ENCODE results near the gene COL4A2.

Gene COL4A2

DNA sequence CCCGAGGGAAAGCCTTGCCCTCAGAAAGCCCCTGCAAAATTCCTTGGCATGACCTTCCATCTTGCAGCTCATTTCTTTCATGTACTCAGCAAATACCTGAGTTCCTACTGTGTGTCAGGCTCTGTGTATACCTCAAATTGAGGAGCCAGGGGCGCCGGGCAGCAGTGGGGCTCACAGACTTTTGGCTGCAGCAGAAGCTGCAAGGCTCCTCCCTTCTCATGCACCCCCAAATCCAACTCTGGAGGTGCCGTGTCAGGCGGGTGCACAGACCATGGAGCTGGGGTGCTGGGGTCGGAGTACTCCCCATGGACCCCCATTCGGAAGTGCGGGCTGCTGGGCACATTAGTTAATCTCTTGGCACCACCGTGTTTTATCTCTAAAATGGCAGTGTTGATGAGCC lies 72.3 kb downstream of the COL4A2 start:
- no peaks in the 10 kb centered on the region for H3K9me3 ChIP-seq (ENCODE audit: control insufficient read depth in 1 of 2, low read length in 2 of 2)
- H3K27ac ChIP-seq (ENCODE audit: low read length) = no peak overlapping the region
- no peaks in the 10 kb centered on the region for H3K36me3 ChIP-seq (ENCODE audit: control insufficient read depth in 1 of 2, insufficient read depth in 2 of 2, low read length in 2 of 2)
- no peaks in the 10 kb centered on the region for H3K27me3 ChIP-seq (ENCODE audit: low read depth, low read length)
- peaks cover 5 to 26% of the 10 kb centered on the region in 2 donors for H3K4me1 ChIP-seq (ENCODE audit: control insufficient read depth in 1 of 2, insufficient read depth in 2 of 2, low read length in 2 of 2)
- no peak overlapping the region for H3K4me3 ChIP-seq (ENCODE audit: low read depth in 1 of 2, low read length in 2 of 2)

- H3K27ac ChIP-seq (ENCODE audit: low read length) = peak overlapping the region; percentile 18
- no peaks in the 10 kb centered on the region for H3K9me3 ChIP-seq (ENCODE audit: control insufficient read depth in 1 of 2, low read length in 2 of 2)
- H3K36me3 ChIP-seq (ENCODE audit: control insufficient read depth in 1 of 2, insufficient read depth in 2 of 2, low read length in 2 of 2) = no peaks in the 10 kb centered on the region
- H3K27me3 ChIP-seq (ENCODE audit: low read depth, low read length) = no peaks in the 10 kb centered on the region
- H3K4me1 ChIP-seq (ENCODE audit: control insufficient read depth in 1 of 2, insufficient read depth in 2 of 2, low read length in 2 of 2) = peaks cover 5 to 26% of the 10 kb centered on the region in 2 donors
- H3K4me3 ChIP-seq (ENCODE audit: low read depth in 1 of 2, low read length in 2 of 2) = no peak overlapping the region
Observed at GRCh38 chr13:110379905-110380341, 72.8 kb downstream of the COL4A2 start.

DNA sequence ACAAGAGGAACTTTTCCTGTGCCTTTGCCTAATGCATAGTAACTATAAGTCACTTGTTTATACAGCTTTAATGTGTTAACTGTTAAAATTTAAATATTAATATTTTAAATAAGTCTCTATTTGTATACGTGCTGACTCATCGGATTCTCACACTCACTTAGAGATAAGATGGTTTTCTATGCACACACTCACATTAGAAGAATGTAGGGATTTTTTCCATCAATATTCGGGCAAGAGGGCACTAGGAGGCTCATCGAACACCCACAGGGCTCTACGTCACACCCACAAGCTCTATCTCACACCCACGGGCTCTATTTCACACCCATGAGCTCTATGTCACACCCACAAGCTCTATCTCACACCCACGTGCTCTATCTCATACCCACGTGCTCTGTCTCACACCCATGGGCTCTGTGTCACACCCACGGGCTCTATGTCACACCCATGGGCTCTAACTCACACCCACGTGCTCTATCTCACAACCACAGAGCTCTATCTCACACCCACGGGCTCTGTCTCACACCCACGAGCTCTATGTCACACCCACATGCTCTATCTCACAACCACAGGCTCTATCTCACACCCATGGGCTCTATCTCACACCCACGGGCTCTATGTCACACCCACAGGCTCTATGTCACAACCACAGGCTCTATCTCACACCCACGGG lies 73.4 kb downstream of the COL4A2 start:
- H3K4me3 ChIP-seq (ENCODE audit: low read depth in 1 of 2, low read length in 2 of 2) = no peak overlapping the region
- H3K9me3 ChIP-seq (ENCODE audit: control insufficient read depth in 1 of 2, low read length in 2 of 2) = no peaks in the 10 kb centered on the region
- no peaks in the 10 kb centered on the region for H3K27me3 ChIP-seq (ENCODE audit: low read depth, low read length)
- peak overlapping the region; percentile 68 for H3K27ac ChIP-seq (ENCODE audit: low read length)
- H3K4me1 ChIP-seq (ENCODE audit: control insufficient read depth in 1 of 2, insufficient read depth in 2 of 2, low read length in 2 of 2) = peaks cover 5 to 26% of the 10 kb centered on the region in 2 donors
- H3K36me3 ChIP-seq (ENCODE audit: control insufficient read depth in 1 of 2, insufficient read depth in 2 of 2, low read length in 2 of 2) = no peaks in the 10 kb centered on the region

DNA sequence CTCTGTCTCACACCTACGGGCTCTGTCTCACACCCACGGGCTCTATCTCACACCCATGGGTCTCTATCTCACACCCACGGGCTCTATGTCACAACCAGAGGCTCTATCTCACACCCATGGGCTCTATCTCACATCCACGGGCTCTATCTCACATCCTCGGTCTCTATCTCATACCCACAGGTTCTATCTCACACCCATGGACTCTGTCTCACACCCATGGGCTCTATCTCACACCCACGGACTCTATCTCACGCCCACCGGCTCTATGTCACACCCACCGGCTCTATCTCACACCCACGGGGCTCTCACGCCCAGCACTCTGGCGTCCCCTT lies 73.9 kb downstream of the COL4A2 start:
- H3K36me3 ChIP-seq (ENCODE audit: control insufficient read depth in 1 of 2, insufficient read depth in 2 of 2, low read length in 2 of 2) = no peaks in the 10 kb centered on the region
- peaks cover 5 to 24% of the 10 kb centered on the region in 2 donors for H3K4me1 ChIP-seq (ENCODE audit: control insufficient read depth in 1 of 2, insufficient read depth in 2 of 2, low read length in 2 of 2)
- no peak overlapping the region for H3K4me3 ChIP-seq (ENCODE audit: low read depth in 1 of 2, low read length in 2 of 2)
- H3K9me3 ChIP-seq (ENCODE audit: control insufficient read depth in 1 of 2, low read length in 2 of 2) = no peaks in the 10 kb centered on the region
- H3K27ac ChIP-seq (ENCODE audit: low read length) = peak overlapping the region; percentile 68
- H3K27me3 ChIP-seq (ENCODE audit: low read depth, low read length) = no peaks in the 10 kb centered on the region

DNA sequence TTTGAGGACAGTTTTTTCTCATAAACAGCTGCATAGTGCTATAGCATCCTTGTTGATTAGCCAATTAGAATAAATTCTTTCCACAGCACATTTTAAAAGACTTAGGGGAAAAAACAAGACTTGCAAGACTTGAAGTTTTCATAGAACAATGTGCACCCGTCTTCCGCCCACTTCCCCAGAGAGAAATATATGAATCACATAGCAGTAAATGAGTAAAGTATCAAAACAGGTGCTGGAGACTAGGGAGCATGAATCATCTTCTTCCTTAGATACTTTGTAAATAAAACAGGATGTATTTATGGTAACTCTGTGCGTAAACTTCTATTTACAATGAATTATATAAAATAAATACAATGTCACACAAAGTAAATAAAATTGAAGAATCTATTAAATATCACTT lies 75.1 kb downstream of the COL4A2 start:
- Histone ChIP-seq H3K36me3 (ENCODE audit: control insufficient read depth in 1 of 2, insufficient read depth in 2 of 2, low read length in 2 of 2) (no peaks in the 10 kb centered on the region), H3K4me3 (ENCODE audit: low read depth in 1 of 2, low read length in 2 of 2) (no peak overlapping the region), H3K27me3 (ENCODE audit: low read depth, low read length) (no peaks in the 10 kb centered on the region), H3K27ac (ENCODE audit: low read length) (peak overlapping the region; percentile 68), H3K9me3 (ENCODE audit: control insufficient read depth in 1 of 2, low read length in 2 of 2) (no peaks in the 10 kb centered on the region), H3K4me1 (ENCODE audit: control insufficient read depth in 1 of 2, insufficient read depth in 2 of 2, low read length in 2 of 2) (peaks cover 5 to 14% of the 10 kb centered on the region in 2 donors)

GRCh38 chr13:110382830-110383229 lies 75.7 kb downstream of the COL4A2 start:
- no peaks in the 10 kb centered on the region for H3K36me3 ChIP-seq (ENCODE audit: control insufficient read depth in 1 of 2, insufficient read depth in 2 of 2, low read length in 2 of 2)
- H3K9me3 ChIP-seq (ENCODE audit: control insufficient read depth in 1 of 2, low read length in 2 of 2) = no peaks in the 10 kb centered on the region
- no peaks in the 10 kb centered on the region for H3K27me3 ChIP-seq (ENCODE audit: low read depth, low read length)
- H3K27ac ChIP-seq (ENCODE audit: low read length) = peak overlapping the region; percentile 20
- H3K4me1 ChIP-seq (ENCODE audit: control insufficient read depth in 1 of 2, insufficient read depth in 2 of 2, low read length in 2 of 2) = peaks cover 4 to 14% of the 10 kb centered on the region in 2 donors
- H3K4me3 ChIP-seq (ENCODE audit: low read depth in 1 of 2, low read length in 2 of 2) = no peak overlapping the region

DNA sequence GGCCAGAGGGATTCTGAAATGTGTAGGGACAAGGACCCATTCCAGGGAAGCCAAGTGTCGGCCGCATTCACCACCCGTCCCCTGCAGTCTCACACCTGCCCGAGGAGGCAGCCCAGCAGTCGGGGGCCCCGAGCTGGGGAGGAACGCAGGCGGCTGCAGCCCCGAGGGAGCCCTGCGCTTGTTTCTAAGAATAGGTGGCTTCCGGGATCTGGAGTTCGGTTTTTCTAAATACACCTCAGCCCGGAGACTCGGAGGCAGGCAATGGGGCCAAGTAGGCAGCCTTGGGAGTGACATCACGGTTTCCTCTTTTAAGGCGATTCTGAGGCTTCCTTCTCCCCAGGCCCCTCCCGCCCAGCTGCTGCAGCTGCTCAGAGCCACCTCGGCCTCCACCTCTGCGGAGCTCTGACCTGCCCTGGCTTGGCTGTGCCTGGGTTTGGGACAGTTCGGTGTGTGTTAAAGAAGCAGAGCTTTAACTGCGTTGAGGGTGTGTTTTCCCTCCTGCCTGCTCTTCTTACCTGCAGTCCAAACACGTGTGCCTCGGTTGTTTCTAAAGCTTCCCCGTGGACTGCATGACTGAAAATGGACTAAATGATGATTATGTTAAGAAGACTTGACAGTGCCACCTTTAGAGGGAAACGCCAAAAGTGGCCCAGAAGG lies 80.5 kb downstream of the COL4A2 start:
- Histone ChIP-seq H3K36me3 (ENCODE audit: control insufficient read depth in 1 of 2, insufficient read depth in 2 of 2, low read length in 2 of 2) (no peaks in the 10 kb centered on the region), H3K4me1 (ENCODE audit: control insufficient read depth in 1 of 2, insufficient read depth in 2 of 2, low read length in 2 of 2) (peaks cover 0 to 5% of the 10 kb centered on the region in 2 donors), H3K9me3 (ENCODE audit: control insufficient read depth in 1 of 2, low read length in 2 of 2) (no peaks in the 10 kb centered on the region), H3K27ac (ENCODE audit: low read length) (peak overlapping the region; percentile 71), H3K4me3 (ENCODE audit: low read depth in 1 of 2, low read length in 2 of 2) (peak overlapping the region; percentile 12 to 27), H3K27me3 (ENCODE audit: low read depth, low read length) (no peaks in the 10 kb centered on the region)

DNA sequence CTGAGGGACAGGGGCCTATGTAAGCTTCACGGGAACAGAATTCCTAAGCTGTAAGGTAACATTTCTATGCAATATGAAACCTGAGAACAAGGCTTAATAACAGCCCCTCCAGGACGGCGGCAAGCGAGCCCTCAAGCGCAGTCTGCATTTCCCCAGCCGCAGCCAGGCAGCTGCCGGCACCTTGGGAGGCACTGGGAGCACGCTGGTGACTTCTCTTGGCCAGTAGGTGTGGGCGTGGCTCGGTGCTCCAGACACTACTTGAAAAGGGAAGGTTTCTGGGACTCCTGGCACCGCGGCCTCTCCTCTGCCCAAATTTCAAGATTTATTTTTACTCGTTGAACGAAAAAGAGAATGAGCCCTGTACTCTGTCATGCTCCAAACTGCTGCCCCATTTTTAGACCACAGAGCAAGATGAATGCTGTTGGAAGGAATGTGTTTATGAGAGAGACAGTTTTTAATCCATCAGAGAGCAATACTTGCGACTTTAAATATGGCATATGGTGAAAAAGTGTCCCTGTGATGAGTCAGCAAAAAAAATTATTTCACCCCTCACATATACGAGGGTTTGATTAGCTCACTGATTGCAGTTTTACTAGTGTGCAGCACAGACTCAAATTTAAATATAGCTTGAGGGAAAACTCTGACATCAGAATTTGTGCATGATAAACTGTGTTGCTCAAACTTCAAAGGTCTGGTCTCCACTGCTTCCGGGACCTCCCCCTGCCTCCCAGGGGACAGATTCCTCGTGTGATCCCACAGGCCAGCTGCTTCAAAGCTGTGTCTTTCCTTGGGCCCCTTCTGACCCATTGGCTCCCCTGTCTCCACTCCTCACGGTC lies 81.2 kb downstream of the COL4A2 start:
- H3K27me3 ChIP-seq (ENCODE audit: low read depth, low read length) = no peaks in the 10 kb centered on the region
- H3K4me1 ChIP-seq (ENCODE audit: control insufficient read depth in 1 of 2, insufficient read depth in 2 of 2, low read length in 2 of 2) = peaks cover 0 to 5% of the 10 kb centered on the region in 2 donors
- H3K36me3 ChIP-seq (ENCODE audit: control insufficient read depth in 1 of 2, insufficient read depth in 2 of 2, low read length in 2 of 2) = no peaks in the 10 kb centered on the region
- H3K4me3 ChIP-seq (ENCODE audit: low read depth in 1 of 2, low read length in 2 of 2) = peak overlapping the region; percentile 12 to 27
- no peaks in the 10 kb centered on the region for H3K9me3 ChIP-seq (ENCODE audit: control insufficient read depth in 1 of 2, low read length in 2 of 2)
- peak overlapping the region; percentile 71 for H3K27ac ChIP-seq (ENCODE audit: low read length)

GRCh38 chr13:110390567-110390966 lies 83.5 kb downstream of the COL4A2 start:
- H3K4me1 ChIP-seq (ENCODE audit: control insufficient read depth in 1 of 2, insufficient read depth in 2 of 2, low read length in 2 of 2) = peaks cover 0 to 5% of the 10 kb centered on the region in 2 donors
- no peaks in the 10 kb centered on the region for H3K36me3 ChIP-seq (ENCODE audit: control insufficient read depth in 1 of 2, insufficient read depth in 2 of 2, low read length in 2 of 2)
- no peaks in the 10 kb centered on the region for H3K9me3 ChIP-seq (ENCODE audit: control insufficient read depth in 1 of 2, low read length in 2 of 2)
- H3K27ac ChIP-seq (ENCODE audit: low read length) = peak overlapping the region; percentile 39
- no peak overlapping the region for H3K4me3 ChIP-seq (ENCODE audit: low read depth in 1 of 2, low read length in 2 of 2)
- no peaks in the 10 kb centered on the region for H3K27me3 ChIP-seq (ENCODE audit: low read depth, low read length)

GRCh38 chr13:110391273-110391672 lies 84.2 kb downstream of the COL4A2 start:
- H3K36me3 ChIP-seq (ENCODE audit: control insufficient read depth in 1 of 2, insufficient read depth in 2 of 2, low read length in 2 of 2) = no peaks in the 10 kb centered on the region
- H3K9me3 ChIP-seq (ENCODE audit: control insufficient read depth in 1 of 2, low read length in 2 of 2) = no peaks in the 10 kb centered on the region
- peak overlapping the region; percentile 39 for H3K27ac ChIP-seq (ENCODE audit: low read length)
- no peaks in the 10 kb centered on the region for H3K27me3 ChIP-seq (ENCODE audit: low read depth, low read length)
- H3K4me3 ChIP-seq (ENCODE audit: low read depth in 1 of 2, low read length in 2 of 2) = no peak overlapping the region
- H3K4me1 ChIP-seq (ENCODE audit: control insufficient read depth in 1 of 2, insufficient read depth in 2 of 2, low read length in 2 of 2) = peaks cover 3 to 5% of the 10 kb centered on the region in 2 donors

DNA sequence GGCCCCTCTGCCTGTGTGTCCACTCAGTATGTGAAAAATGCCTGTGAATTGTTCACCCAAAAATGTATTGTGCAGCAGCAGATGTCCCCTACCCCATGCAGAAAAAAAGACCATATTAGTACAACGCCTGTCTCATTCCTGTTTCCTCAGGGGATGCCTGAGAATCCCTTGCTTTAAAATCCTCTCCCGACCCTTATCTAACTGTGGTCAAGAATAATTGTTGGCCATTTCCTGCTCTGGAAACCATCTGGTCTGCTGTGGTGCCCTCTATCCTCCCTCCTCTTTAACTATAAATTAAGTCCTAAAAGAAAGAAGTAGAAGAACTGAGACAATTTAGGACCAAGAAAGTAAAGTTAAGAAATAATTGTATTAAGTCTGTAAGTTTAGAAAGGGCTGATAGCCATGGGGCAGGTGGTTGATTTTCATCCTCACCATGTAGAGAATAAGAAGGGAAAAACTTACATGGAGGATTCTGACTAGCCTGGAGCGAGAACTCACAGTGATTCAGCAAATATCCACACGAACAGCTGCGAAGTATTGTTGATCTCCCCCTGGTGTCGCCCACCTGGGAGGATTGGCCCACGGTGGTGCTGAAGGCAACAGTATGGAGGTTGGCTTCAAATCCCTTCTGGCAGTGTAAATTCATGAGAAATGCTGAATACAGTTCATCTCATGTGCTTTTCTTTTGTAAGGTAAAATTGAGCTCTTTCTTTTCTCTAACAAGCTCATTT lies 85.6 kb downstream of the COL4A2 start:
- Histone ChIP-seq H3K4me3 (ENCODE audit: low read depth in 1 of 2, low read length in 2 of 2) (no peak overlapping the region), H3K9me3 (ENCODE audit: control insufficient read depth in 1 of 2, low read length in 2 of 2) (no peaks in the 10 kb centered on the region), H3K4me1 (ENCODE audit: control insufficient read depth in 1 of 2, insufficient read depth in 2 of 2, low read length in 2 of 2) (peaks cover 5 to 6% of the 10 kb centered on the region in 2 donors), H3K27me3 (ENCODE audit: low read depth, low read length) (no peaks in the 10 kb centered on the region), H3K27ac (ENCODE audit: low read length) (peak overlapping the region; percentile 54), H3K36me3 (ENCODE audit: control insufficient read depth in 1 of 2, insufficient read depth in 2 of 2, low read length in 2 of 2) (peaks cover 0 to 5% of the 10 kb centered on the region in 2 donors)
